HG03095 (cell line): ENCODE data around the gene PUM2.
A peak's percentile ranks its signal among the peaks of the same experiment; 100 is the strongest.
"Not testable (repeated sequence)": the region's sequence is repeated elsewhere in the genome, so short reads cannot be mapped to it uniquely, and the experiment has no call there.

Experiments
- ATAC-seq: cut with Tn5 transposase; IDR thresholded peaks from one replicate; pipeline ENCODE4 v1.9.1; 2021; ENCODE audit warnings: moderate library complexity; ENCODE audit not compliant: unreplicated experiment

PUM2 gene, protein sequence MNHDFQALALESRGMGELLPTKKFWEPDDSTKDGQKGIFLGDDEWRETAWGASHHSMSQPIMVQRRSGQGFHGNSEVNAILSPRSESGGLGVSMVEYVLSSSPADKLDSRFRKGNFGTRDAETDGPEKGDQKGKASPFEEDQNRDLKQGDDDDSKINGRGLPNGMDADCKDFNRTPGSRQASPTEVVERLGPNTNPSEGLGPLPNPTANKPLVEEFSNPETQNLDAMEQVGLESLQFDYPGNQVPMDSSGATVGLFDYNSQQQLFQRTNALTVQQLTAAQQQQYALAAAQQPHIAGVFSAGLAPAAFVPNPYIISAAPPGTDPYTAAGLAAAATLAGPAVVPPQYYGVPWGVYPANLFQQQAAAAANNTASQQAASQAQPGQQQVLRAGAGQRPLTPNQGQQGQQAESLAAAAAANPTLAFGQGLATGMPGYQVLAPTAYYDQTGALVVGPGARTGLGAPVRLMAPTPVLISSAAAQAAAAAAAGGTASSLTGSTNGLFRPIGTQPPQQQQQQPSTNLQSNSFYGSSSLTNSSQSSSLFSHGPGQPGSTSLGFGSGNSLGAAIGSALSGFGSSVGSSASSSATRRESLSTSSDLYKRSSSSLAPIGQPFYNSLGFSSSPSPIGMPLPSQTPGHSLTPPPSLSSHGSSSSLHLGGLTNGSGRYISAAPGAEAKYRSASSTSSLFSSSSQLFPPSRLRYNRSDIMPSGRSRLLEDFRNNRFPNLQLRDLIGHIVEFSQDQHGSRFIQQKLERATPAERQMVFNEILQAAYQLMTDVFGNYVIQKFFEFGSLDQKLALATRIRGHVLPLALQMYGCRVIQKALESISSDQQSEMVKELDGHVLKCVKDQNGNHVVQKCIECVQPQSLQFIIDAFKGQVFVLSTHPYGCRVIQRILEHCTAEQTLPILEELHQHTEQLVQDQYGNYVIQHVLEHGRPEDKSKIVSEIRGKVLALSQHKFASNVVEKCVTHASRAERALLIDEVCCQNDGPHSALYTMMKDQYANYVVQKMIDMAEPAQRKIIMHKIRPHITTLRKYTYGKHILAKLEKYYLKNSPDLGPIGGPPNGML

DNA sequence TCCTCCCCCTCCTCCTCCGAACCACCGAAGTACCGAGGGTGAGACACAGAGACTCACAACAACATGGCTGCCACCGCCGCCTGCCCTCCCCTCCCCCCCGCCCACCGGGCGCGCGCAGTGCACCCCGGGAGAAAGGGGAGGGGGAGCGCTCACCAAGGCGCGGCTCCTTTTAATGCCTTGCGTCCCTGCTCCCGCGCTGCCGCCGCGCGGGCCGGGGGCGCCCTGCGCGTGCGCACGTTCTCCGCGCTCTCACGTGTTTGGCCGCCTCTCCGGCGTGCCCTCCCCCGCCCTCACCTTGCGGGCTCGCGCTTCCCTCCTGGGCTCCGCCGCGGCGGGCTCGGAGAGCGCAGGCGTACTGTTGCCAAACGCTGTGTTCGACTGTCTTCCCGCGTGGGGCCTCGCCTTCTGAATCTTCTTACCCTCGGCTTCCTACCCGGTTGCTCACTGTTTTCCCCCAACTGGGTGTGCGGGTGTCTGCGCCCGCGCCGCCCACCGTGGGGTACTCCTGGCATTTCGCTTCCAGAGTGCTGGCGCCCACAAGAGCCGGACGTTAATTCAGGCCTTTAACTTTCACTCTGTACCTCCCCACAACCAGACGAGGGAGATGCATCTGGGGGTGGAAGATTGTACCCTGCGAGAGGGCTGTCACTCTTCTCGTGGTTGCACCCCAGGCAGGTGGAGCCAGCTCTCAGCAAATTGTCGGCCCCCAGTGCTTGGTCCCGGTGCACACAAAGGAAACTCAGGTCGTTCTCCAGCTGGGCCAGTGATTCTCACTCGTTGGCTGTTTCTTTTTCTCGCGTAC lies at the start of gene PUM2:
Gene PUM2, minus strand, starts transcription at position 92 of the 802 bp plus-strand sequence. CDS start 23,484 bp downstream, outside the sequence.
- peak; percentile 78 for ATAC-seq

DNA sequence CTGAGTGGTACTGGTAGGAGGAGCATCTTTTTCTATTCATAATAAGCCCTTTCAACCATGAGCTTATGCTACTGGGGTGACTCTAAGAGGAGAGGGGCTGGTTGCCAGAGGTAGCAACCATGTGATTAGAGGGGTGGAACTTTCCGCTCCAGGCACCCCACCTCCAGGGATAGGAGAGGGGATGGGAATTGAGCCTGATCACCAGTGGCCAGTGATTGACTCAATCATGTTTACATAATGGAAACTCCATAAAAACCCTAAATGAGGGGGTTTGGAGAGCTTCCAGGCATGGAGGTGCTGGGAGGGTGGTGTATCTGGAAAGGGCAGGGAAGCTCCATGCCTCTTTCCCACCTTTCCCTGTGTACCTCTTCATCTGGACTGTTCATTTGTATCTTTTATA lies 49.7 kb upstream of the PUM2 start:
- no peak for ATAC-seq

DNA sequence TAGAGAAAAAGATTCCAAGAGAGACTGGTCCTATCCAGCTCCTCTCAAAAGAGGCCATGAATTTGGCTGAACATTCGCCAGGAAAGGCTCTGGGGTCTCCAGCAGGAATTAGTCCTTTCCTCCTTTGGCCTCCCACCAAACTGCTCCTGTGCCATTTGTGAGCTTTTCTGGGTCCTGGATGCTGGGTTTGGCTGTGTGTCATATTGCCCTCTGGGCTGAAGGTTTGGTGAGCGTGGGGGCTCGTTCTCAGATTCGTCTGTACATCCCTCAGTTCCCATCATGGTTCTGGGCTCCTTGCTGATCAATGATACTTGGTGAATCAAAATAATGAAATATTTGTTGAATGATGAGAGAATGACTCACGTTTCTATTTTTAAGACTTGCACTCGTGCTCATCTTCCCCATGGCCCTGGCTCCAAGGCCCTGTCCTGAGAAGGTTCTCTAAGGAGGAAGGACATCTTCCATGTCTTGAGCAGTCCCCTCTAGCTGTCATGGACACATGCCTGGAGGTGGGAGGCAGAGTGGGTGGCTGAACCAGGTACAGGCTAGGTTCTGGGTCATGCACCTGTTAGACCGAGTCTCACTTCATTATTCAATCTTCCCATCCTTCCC lies 48.4 kb upstream of the PUM2 start:
- no peak for ATAC-seq

DNA sequence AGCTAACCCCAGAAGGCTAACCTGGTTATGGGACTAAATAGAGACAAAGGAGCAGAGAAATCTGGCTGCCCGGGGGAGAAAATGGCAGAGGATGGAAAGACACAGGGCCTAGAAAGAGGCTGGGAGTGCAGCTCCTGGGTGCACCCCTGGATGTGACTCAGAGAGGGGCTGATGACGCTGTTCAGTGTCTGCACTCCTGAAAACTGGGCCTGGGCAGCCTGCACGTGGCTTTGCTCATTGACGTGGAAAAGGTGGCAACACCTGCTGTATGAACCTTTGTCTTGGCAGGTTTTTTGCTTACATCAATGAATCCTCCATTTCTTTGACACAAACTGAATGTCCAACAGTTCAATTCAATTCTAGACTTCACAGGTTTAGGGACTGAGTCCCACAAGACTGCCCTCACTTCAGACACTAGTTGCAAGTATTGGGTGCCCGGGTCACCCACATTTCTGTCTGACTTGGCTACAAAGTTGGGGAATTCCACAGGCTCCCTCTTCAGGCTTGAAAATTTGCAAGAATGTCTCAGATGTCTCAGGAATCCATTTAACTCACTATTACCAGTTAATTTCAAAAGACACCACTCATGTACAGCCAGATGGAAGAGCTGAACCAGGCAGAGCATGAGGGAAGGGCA lies 47.3 kb upstream of the PUM2 start:
- no peak for ATAC-seq

DNA sequence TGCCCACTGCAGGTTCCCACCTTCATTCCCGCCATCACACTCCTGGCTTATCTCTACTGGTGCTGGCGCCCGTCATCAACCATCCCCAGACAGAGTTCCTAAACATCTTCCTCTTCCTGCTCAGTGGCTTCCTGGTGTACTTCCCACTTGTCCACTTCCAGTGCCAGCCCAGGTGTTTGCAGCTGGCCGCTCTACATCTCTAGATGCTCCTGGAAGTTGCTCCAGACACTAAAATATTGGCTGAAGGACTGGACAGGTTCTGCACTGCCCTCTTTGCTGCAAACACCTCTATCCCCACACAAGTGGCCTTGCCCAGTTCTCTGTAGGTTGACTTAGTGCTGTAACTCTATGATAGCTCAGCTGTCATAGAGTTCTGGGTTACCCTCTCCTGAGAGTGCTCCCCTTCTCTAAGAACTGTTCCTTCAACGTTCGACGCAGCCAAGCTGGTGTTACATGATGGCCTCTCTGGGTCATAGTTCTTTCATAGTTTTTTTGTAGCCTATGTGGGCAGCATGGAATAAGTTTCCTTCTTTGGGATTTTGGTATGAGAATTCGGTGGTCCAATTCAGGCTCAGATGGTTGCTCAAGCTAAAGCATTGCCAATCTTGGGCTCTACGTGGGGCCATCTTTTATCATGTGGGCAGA lies 45.8 kb upstream of the PUM2 start:
- ATAC-seq, result no peak

DNA sequence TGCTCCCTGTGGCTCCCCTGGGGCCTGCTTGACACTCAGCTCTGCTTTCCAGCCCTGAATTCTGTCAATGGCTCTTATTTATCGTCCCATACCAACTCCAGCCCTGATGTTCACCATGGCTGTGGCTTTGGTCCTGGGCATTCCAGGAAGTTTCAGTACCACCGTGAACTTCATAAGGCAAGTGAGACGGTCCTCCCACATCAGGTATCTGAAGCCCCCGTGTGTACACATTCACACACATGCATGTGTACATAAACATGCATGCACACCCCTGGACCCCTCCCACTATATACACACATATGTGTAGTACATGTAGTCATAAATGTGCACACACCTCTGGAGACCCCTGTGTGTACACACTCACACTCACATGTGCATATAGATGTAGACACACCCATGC lies 43.3 kb upstream of the PUM2 start:
- ATAC-seq, result no peak

DNA sequence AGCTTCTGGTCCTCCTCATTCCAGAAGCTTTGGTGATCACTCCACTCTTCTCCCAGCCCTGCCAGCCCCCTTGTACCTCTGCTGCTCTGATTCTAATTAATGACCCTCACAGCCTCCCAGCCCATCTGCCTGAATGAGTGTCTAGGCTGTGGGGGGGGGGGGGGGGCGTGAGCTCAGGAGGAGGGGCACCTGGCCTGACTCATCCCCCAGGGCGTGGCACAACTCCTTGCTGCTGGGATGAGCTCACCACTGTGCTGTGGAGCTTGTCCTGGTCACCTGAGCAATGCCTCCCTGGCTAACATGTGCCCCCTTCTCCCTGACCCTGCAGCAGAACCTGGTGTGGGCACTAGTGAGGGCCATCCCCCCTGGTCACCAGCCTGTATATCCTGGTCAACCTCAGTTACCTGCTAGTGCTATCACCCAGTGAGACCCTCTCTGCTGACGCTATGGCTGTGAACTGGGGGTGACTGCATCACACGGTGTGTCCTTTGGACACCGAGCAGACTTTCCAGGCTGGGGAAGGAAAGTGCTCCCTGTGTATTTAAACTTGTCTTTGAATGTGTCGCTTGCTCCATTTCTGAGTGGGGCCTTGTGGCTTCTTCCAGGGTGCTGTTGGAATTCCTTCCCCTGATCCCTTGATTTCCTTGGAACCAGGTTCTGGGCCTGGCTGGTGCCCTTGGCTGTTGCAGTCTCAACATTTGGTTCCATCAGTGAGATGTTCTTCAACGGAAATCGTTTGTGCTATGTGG lies 41.5 kb upstream of the PUM2 start:
- ATAC-seq, result no peak

DNA sequence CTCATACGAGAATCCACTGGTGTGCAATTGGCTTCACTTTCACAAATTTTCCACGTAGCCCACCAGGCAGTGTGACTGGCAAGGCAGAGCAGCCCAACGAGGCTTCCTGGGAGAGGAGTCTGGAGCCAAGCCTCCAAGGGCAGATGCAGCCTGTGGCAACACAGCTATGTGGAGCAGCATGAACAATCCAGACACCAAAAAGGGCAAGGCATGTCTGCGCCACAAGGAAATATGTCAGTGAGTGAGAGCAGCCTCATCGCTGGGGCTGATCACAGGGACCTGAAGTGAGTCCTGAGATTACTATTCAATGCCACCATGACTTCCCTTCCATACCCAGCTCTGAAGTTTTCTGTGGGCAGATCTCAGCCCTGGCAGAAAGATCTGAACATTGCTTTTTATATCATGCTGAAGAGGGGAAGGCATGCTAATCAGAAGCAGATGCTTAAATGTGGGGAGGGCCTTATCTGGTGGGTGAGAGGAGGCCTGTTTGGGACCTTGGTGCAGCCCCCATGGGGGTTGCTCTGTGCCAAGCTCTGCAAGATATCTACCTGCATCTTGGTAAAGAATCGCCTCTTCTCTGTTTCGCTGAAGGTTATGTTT lies 40.0 kb upstream of the PUM2 start:
- ATAC-seq, result no peak

DNA sequence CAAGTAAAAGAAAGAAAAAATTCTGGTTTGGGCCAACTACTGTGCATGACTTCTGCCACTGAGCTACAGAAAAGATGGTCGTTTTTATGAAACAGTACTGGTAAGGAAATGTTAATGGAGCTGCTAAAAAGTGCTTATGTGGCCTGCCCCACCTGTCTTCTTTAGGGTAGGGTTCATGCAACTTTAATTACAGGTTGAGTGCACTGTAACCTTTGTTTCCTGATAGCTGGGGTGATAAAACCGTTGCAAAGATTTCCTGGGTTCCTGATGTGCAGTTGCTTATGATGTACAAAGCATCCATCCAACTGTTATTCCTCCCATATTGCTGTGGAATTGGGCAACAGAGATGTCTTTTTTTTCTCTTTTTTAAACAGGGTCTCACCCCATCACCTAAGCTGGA lies 34.3 kb upstream of the PUM2 start:
- ATAC-seq, result no peak

DNA sequence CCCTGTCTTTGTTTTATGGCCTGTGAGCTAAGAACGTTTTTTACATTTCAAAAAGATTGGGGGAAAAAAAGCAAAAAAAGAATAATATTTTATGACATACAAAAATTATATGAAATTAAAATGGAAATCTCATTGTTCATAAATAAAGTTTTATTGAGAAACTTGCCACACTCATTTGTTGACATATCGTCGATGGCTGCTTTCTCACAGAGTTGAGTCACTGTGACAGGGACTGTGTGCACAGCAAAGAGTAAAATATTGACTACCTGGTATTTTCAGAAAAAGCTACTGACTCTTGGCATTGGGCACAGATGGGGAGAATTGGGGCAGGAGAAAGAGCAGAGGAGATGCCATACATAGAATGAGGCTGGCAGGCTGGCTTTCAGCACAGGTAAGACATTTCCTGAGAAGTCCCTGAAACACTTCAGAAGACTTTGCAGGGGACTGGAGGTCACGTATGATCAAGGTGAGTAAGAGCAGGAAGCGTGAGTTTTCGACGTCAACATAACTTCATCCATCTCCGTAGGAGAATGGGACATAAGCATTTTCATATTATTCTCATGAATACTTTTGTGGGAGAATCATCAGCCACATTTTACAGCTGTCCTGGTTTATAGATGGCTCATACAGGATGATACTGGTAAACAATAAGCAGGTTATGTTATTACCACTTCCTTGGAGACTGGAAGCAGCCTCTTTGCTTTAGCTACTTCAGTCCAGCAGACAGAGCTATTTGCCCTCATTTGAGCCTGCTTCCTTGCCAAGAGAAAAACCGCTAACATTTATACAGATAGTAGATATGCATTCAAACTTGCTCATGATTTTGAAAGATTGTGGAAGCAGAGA lies 32.5 kb upstream of the PUM2 start:
- ATAC-seq, result no peak

DNA sequence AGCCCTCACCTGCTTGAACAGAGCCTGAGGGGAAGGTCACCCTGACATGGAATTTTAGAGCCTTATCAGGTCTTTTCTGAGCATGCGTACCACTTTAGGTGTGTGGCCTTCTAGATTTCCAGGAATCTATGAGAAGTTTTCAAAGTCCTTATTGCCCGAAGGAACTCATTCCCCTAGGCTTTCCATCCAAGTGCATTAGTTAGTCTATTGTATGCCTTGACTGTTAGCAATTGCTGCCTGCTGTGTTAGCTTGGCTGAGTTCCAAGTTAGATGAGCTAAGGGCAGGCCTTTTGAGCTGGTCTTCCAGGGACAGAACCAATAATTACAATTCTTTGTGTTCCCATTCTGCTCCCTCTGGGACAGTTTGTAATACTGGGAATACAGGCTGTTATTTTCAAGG lies 30.8 kb upstream of the PUM2 start:
- ATAC-seq, result no peak

DNA sequence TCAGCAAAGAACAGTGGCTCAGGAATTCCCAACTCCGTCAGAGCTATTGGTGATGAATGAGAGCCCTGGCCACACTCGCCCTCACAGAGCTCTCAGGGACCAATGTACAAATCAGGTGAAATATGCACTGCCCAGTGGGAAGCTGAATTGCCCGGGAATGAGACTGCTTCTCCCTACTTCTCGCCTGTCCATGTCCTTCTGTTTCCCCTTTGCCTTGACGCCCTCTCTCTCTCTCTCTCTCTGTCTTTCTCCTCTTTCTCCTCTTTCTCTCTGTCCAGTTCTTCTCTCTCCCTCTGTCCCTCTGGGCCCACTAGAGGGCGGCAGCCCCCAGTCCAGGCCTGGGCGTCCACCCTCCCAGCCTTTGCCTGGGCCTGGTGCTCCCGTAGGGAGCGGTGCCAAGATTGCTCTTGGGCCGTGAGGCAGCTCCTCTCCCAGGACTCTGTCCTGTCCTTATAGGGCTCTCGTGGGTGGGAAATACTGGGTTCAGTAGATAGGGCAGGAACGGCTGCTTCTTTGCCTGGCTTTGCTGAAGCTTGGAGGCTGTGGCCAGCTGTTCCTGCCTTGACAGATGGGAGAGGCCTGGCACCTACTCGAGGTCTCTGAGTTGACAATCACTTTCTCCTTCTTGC lies 28.4 kb upstream of the PUM2 start:
- ATAC-seq, result no peak

DNA sequence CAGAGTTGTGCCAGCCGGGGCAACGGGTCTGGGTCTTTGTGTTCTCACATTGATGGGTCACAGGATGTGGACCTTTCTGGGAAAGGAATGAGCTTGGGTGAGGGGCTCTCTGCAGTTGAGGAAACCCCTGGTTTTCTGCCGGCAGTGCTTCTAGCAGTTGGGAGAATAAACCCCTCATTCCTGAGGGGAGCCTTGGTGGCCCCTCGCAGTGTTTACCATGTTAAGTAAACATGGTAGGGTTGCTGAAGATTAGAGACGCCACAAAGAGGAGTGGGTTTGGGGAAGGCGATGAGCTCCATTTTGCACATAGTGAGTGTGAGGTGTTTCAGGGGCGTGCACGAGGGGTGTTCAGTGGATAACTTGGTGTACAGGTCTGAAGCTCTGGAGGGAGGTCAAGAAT lies 27.7 kb upstream of the PUM2 start:
- no peak for ATAC-seq

DNA sequence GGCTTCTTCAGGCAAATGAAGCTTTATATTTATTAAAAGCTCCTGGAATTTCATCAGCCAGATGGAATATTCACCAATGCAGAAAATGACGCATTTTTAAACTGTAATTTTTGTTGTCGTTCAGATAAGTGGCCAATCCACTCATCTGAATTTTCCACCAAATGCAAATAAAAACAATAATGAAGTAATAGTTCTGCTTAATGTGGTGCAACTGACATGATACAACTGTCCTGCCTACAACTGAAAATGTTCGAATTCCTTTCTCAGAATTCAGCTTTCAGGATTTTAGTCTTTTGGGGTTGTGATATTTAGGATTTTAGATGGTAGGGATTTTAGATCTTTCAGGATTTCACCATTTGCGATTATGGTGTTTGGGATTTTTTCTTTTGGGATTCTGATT lies 27.1 kb upstream of the PUM2 start:
- no peak for ATAC-seq

DNA sequence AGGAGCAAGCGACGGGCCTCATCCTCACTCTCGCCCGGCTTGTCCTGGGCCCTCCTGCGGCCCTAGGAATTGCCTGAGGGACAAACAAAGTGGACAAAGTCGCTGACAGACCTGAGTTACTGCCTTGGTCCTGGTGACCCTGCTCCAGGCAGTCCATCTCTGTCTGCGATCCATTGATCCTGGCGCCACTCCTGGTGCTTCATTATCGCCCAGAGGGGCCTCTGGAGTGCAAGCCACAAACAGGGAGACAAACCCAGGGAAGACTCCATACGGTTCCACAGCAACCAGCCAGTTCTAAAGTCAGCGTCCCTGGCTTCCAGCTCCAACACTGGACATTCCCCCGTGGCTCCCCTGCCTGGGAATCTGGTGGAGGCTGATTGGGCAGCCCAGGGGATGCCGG lies 24.3 kb upstream of the PUM2 start:
- ATAC-seq, result not testable (repeated sequence)

DNA sequence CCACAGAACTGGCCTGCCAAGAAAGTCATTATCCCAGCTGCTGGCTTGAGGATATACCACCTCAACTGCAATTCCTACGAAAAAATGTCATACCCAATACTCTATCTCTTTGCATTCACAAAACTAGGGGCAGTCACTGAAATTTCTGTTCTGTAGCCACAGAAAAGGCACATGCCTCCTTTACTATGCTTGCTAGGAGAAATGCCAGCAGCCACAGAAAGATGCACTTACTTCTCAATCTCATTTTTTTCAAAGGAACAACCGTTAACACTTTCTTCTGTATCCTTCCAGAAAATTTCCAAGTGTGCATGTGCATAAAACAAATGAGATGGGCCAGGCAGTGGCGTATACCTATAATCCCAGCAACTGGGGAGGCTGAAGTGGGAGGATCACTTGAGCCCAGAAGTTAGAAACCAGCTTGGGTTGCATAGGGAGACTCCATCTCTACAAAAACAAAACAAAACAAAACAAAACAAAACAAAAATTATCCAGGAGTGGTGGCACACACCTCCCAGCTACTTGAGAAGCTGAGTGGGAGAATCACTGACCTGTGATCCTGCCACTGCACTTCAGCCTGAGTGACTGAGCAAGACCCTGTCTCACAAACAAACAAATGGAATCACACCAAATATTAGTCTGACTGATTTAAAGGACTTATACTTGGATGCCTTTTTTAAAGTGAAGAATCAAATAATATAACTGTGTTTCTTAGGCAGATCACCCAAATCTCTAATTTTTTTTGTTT lies 22.4 kb upstream of the PUM2 start:
- no peak for ATAC-seq
